Aorta (tissue), 5 donors: ENCODE results near the gene PDE6C. TPM values are rescaled to one million over a fixed set of nuclear protein-coding genes. Genes with fewer than 3 reads are reported as not detected.

ENCODE experiments used
- ATAC-seq: fragments of 200-7000 bp; cut with Tn5 transposase; one replicate; pipeline ENCODE4 v1.9.1; 2022; ENCODE audit warnings: moderate library complexity; ENCODE audit not compliant: low FRiP score
- DNase-seq, 2 donors: peaks; one replicate each; pipeline ENCODE4 v3.0.0-alpha.2; 2020
- H3K27ac ChIP-seq, 2 donors: one replicate each; pipeline ENCODE4 v1.5.1; 2013; ENCODE audit warnings: low read length in 2 of 2, mild to moderate bottlenecking in 2 of 2, moderate library complexity in 2 of 2, control low read depth in 1 of 2, inconsistent platforms in 1 of 2, low read depth in 1 of 2
- H3K27me3 ChIP-seq, 2 donors: one replicate each; pipeline ENCODE4 v1.6.1; 2013; ENCODE audit warnings: control low read depth in 1 of 2, low read length in 1 of 2, mild to moderate bottlenecking in 1 of 2, moderate library complexity in 1 of 2; ENCODE audit not compliant: insufficient read depth in 2 of 2, control insufficient read depth in 1 of 2
- H3K36me3 ChIP-seq, 2 donors: one replicate each; pipeline ENCODE4 v1.6.1; 2013; ENCODE audit warnings: control low read depth in 1 of 2, low read length in 1 of 2, mild to moderate bottlenecking in 1 of 2; ENCODE audit not compliant: insufficient read depth in 2 of 2, control insufficient read depth in 1 of 2
- H3K4me1 ChIP-seq, 2 donors: one replicate each; pipeline ENCODE4 v1.6.1; 2013; ENCODE audit warnings: low read length in 2 of 2, control low read depth in 1 of 2, mild to moderate bottlenecking in 1 of 2, moderate library complexity in 1 of 2; ENCODE audit not compliant: insufficient read depth in 2 of 2, control insufficient read depth in 1 of 2
- H3K4me3 ChIP-seq, 2 donors: one replicate each; pipeline ENCODE4 v1.5.1; 2013; ENCODE audit warnings: low read length in 2 of 2, control low read depth in 1 of 2, mild to moderate bottlenecking in 1 of 2
- H3K9me3 ChIP-seq: one replicate; pipeline ENCODE4 v1.6.1; 2013; ENCODE audit warnings: mild to moderate bottlenecking, low read length; ENCODE audit not compliant: control insufficient read depth
- WGBS, 2 donors: extraction: QIAGEN DNeasy Blood & Tissue Kit; methylation state at CpG; one replicate each; pipeline ENCODE4 v1.1.7; 2013; 5-methylcytosine and 5-hydroxymethylcytosine counted together
- intact Hi-C, 2 donors: fragments of 100-400 bp; cut with DNase I; formaldehyde crosslinking; loops; one replicate each; pipeline versions ENCODE4 v1.14.2 to v1.15.0; 2022
- polyA plus RNA-seq, 2 donors: library from polyadenylated mRNA; stranded (reverse); fragments of 200-250 nt; gene quantifications; one replicate each; pipeline ENCODE4 v1.2.3, GENCODE V29; 2013
- total RNA-seq, 2 donors: library from RNA; stranded (reverse); fragmentation: NEBNext Ultra II Directional; extraction: Animal tissue kit (Norgen Biotek cat#: 25700); gene quantifications; one replicate each; pipeline ENCODE4 v1.2.1, GENCODE V29; 2021
- donor health status: healthy with polysubstance abuse.
- donor health status: Bipolar disorder and iron deficiency.
- donor health status: DM: no; HTN: no; CAD: no.
- donor health status: DM: no; HTN: no; CAD: no.
- donor health status: DM: yes; HTN: yes; CAD: no.

The PDE6C gene
- total and polyA plus RNA-seq, 4 donors, result not detected

- Histone ChIP-seq H3K36me3 (no peaks in the 10 kb centered on the region), H3K4me1 (no peaks in the 10 kb centered on the region), H3K27me3 (no peaks in the 10 kb centered on the region), H3K9me3 (no peaks in the 10 kb centered on the region), H3K27ac (no peak overlapping the region), H3K4me3 (no peak overlapping the region)
- 94 to 95% methylated on average over 7 of the region's 7 CpGs for WGBS, 2 donors
- DNase-seq (no peak), ATAC-seq (no peak)
- intact Hi-C loops, result no loop called here
Observed at GRCh38 chr10:93590638-93591037, 21.7 kb upstream of the PDE6C start.

- 87 to 88% methylated on average over 8 of the region's 8 CpGs for WGBS, 2 donors
- no peak for DNase-seq
Observed at GRCh38 chr10:93591065-93591808, 21.1 kb upstream of the PDE6C start.

GRCh38 chr10:93593254-93593653 is 19.1 kb upstream of the PDE6C start:
- H3K36me3 ChIP-seq, result no peaks in the 10 kb centered on the region
- no peak overlapping the region for H3K4me3 ChIP-seq
- 93 to 94% methylated on average over 4 of the region's 4 CpGs for WGBS, 2 donors
- no peak overlapping the region for H3K27ac ChIP-seq
- H3K9me3 ChIP-seq, result no peaks in the 10 kb centered on the region
- intact Hi-C loops, result no loop called here
- no peaks in the 10 kb centered on the region for H3K4me1 ChIP-seq
- no peak for ATAC-seq
- no peaks in the 10 kb centered on the region for H3K27me3 ChIP-seq
- no peak for DNase-seq

More at GRCh38 chr10:93591065-93591808, 21.1 kb upstream of the PDE6C start:
- Histone ChIP-seq H3K27me3 (no peaks in the 10 kb centered on the region), H3K9me3 (no peaks in the 10 kb centered on the region), H3K4me1 (no peaks in the 10 kb centered on the region), H3K36me3 (no peaks in the 10 kb centered on the region), H3K4me3 (no peak overlapping the region), H3K27ac (no peak overlapping the region)
- intact Hi-C loops, result no loop called here
- no peak for ATAC-seq

- no peak for ATAC-seq
- no peaks in the 10 kb centered on the region for H3K4me1 ChIP-seq
- no peak for DNase-seq
- no peak overlapping the region for H3K27ac ChIP-seq
- no peaks in the 10 kb centered on the region for H3K9me3 ChIP-seq
- intact Hi-C loops, result no loop called here
- 93 to 94% methylated on average over 18 of the region's 18 CpGs for WGBS, 2 donors
- no peak overlapping the region for H3K4me3 ChIP-seq
- H3K36me3 ChIP-seq, result no peaks in the 10 kb centered on the region
- H3K27me3 ChIP-seq, result no peaks in the 10 kb centered on the region
Observed at GRCh38 chr10:93593749-93594148, 18.6 kb upstream of the PDE6C start.

- no peak for ATAC-seq
- H3K27ac ChIP-seq, result no peak overlapping the region
- no peak for DNase-seq
- H3K36me3 ChIP-seq, result no peaks in the 10 kb centered on the region
- 92 to 93% methylated on average over 7 of the region's 7 CpGs for WGBS, 2 donors
- no peak overlapping the region for H3K4me3 ChIP-seq
- no peaks in the 10 kb centered on the region for H3K9me3 ChIP-seq
- H3K27me3 ChIP-seq, result no peaks in the 10 kb centered on the region
- no peaks in the 10 kb centered on the region for H3K4me1 ChIP-seq
- intact Hi-C loops, result no loop called here
Observed at GRCh38 chr10:93594518-93594917, 17.8 kb upstream of the PDE6C start.

- intact Hi-C loops, result no loop called here
- WGBS, 2 donors, result 95 to 96% methylated on average over 5 of the region's 5 CpGs
- no peaks in the 10 kb centered on the region for H3K4me1 ChIP-seq
- ATAC-seq, result no peak
- no peaks in the 10 kb centered on the region for H3K27me3 ChIP-seq
- no peak for DNase-seq
- no peak overlapping the region for H3K4me3 ChIP-seq
- no peaks in the 10 kb centered on the region for H3K36me3 ChIP-seq
- H3K9me3 ChIP-seq, result no peaks in the 10 kb centered on the region
- H3K27ac ChIP-seq, result no peak overlapping the region
Observed at GRCh38 chr10:93595378-93596161, 16.8 kb upstream of the PDE6C start.

GRCh38 chr10:93596539-93596938 is 15.8 kb upstream of the PDE6C start:
- Histone ChIP-seq H3K4me1 (no peaks in the 10 kb centered on the region), H3K27me3 (no peaks in the 10 kb centered on the region), H3K9me3 (no peaks in the 10 kb centered on the region), H3K27ac (no peak overlapping the region), H3K36me3 (no peaks in the 10 kb centered on the region), H3K4me3 (no peak overlapping the region)
- ATAC-seq (no peak), DNase-seq (no peak)
- WGBS, 2 donors, result 97 to 100% methylated on average over 4 of the region's 4 CpGs
- intact Hi-C loops, result no loop called here

GRCh38 chr10:93597075-93597599 is 15.2 kb upstream of the PDE6C start:
- ATAC-seq (no peak), DNase-seq (no peak)
- no peaks in the 10 kb centered on the region for H3K36me3 ChIP-seq
- no peaks in the 10 kb centered on the region for H3K4me1 ChIP-seq
- no peaks in the 10 kb centered on the region for H3K27me3 ChIP-seq
- H3K4me3 ChIP-seq, result no peak overlapping the region
- intact Hi-C loops, result no loop called here
- 95 to 96% methylated on average over 1 of the region's 1 CpG for WGBS, 2 donors
- H3K9me3 ChIP-seq, result no peaks in the 10 kb centered on the region
- H3K27ac ChIP-seq, result no peak overlapping the region

GRCh38 chr10:93598157-93598556 is 14.2 kb upstream of the PDE6C start:
- H3K27me3 ChIP-seq, result no peaks in the 10 kb centered on the region
- no peak overlapping the region for H3K27ac ChIP-seq
- no peak for ATAC-seq
- no peak overlapping the region for H3K4me3 ChIP-seq
- intact Hi-C loops, result no loop called here
- no peaks in the 10 kb centered on the region for H3K9me3 ChIP-seq
- no peaks in the 10 kb centered on the region for H3K36me3 ChIP-seq
- peaks cover 0 to 1% of the 10 kb centered on the region in 2 donors for H3K4me1 ChIP-seq
- no peak for DNase-seq
- 95% methylated on average over 5 of the region's 5 CpGs for WGBS, 2 donors
